SJSA1 (cell line): ENCODE data around the gene ZBTB5. TPM values are rescaled to one million over a fixed set of nuclear protein-coding genes. Genes with fewer than 3 reads are reported as not detected.
"Not testable (repeated sequence)": the region's sequence is repeated elsewhere in the genome, so short reads cannot be mapped to it uniquely, and the experiment has no call there.

Source experiments
- DNase-seq, 2 experiments: peaks; one replicate each; pipeline ENCODE4 v3.0.0-alpha.2; 2015 to 2020; ENCODE audit warnings: low spot score in 2 of 2, low read depth in 1 of 2
- H3K27ac ChIP-seq: fragments of 250-450 bp; sonication (Bioruptor Pico); 2 replicates; pipeline ENCODE4 v1.5.1; 2020; ENCODE audit warnings: mild to moderate bottlenecking, moderate library complexity
- H3K27me3 ChIP-seq: fragments of 250-450 bp; sonication (Bioruptor Pico); replicated peaks from 2 replicates; pipeline ENCODE4 v1.5.1; 2020; ENCODE audit warnings: mild to moderate bottlenecking, moderate library complexity
- H3K36me3 ChIP-seq: fragments of 250-450 bp; sonication (Bioruptor Pico); 2 replicates; pipeline ENCODE4 v1.5.1; 2020; ENCODE audit warnings: mild to moderate bottlenecking
- H3K4me1 ChIP-seq: fragments of 250-450 bp; sonication (Bioruptor Pico); replicated peaks from 2 replicates; pipeline ENCODE4 v1.6.1; 2021; ENCODE audit warnings: mild to moderate bottlenecking
- H3K4me3 ChIP-seq: fragments of 250-450 bp; sonication (Bioruptor Pico); 2 replicates; pipeline ENCODE4 v1.5.1; 2020; ENCODE audit warnings: mild to moderate bottlenecking
- H3K9me3 ChIP-seq: fragments of 250-450 bp; sonication (Bioruptor Pico); replicated peaks from 2 replicates; pipeline ENCODE4 v1.5.1; 2020; ENCODE audit warnings: mild to moderate bottlenecking
- total RNA-seq: library from RNA; depleted of rRNA; stranded (reverse); fragments of >200 nt; shearing (Covaris generic); gene quantifications from 2 replicates; pipeline ENCODE4 v1.2.3, GENCODE V29; 2014; rRNA removed

Gene ZBTB5, protein sequence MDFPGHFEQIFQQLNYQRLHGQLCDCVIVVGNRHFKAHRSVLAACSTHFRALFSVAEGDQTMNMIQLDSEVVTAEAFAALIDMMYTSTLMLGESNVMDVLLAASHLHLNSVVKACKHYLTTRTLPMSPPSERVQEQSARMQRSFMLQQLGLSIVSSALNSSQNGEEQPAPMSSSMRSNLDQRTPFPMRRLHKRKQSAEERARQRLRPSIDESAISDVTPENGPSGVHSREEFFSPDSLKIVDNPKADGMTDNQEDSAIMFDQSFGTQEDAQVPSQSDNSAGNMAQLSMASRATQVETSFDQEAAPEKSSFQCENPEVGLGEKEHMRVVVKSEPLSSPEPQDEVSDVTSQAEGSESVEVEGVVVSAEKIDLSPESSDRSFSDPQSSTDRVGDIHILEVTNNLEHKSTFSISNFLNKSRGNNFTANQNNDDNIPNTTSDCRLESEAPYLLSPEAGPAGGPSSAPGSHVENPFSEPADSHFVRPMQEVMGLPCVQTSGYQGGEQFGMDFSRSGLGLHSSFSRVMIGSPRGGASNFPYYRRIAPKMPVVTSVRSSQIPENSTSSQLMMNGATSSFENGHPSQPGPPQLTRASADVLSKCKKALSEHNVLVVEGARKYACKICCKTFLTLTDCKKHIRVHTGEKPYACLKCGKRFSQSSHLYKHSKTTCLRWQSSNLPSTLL
- 12.8 and 13.7 TPM in 2 replicates for total RNA-seq

DNA sequence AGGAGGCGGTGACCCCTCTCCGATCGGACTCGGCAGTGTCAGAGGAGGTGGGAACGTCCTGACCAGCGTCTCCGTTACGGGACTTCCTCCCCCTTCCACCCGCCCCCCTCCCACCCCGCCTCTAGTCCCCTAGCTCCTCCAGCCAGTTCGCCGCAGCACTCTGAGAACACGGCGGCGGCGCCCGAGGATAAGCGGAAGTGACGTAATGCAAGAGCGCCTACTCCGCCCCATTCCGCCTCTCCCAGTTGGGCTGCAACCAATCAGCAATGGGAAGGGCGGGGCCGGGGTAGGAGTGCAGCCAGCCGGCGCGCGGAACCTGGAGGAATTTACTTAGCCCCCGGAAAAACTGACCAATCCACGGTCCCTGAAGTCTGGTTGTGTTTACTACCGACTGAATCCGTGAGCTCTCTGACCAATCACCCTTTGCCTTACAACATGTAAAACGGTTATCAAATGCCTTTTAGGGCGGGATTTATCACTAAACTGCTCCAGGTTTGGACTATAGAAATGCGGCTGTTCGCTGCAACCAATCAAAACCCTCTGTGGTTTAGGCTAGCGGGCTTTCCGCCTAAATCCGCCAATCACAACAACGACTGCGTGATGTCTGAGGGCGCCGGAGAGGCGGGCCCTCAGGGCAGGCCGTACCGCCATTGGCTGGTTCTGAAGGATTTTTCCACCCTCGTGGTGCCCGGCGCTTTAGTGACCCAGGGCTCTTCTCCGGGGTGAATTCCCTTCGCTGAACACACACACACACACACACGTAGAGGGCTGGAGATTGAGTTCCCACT, at the start of gene ZBTB5:
TSS of gene ZBTB5 (minus strand) at position 202 of the 788 bp plus-strand sequence. CDS start 22,899 bp downstream, outside the sequence.
- peaks cover 5% of the 10 kb centered on the region; the same call in 1 of the 2 replicates for H3K36me3 ChIP-seq
- peak within 1 kb of the TSS; percentile 98 for H3K27ac ChIP-seq
- no peaks in the 10 kb centered on the region for H3K27me3 ChIP-seq
- H3K4me3 ChIP-seq, result peak within 1 kb of the TSS; percentile 94
- peak; percentile 97 for DNase-seq
- no peaks in the 10 kb centered on the region for H3K9me3 ChIP-seq
- H3K4me1 ChIP-seq, result peaks cover 9% of the 10 kb centered on the region

DNA sequence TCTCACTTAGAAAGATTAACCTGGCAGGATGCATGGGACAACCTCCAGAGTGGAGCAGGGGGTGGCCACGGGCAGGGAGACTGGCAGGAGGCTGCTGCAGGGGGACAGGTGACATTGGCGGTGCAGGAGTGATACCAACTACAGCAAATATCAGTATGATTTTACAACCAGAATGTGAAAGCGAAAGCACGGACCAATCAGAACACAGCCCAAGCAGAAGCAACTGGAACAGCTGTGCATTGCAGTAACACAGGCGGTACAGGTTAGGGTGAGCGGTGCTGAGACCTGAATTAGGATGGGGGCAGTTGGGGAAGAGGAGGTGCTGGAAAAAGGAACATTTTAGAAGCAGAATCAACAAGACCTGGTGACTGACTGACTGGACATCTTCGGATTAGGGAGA, 49.7 kb upstream of the ZBTB5 start:
- Histone ChIP-seq H3K9me3 (no peaks in the 10 kb centered on the region), H3K36me3 (no peaks in the 10 kb centered on the region), H3K4me1 (no peaks in the 10 kb centered on the region)

DNA sequence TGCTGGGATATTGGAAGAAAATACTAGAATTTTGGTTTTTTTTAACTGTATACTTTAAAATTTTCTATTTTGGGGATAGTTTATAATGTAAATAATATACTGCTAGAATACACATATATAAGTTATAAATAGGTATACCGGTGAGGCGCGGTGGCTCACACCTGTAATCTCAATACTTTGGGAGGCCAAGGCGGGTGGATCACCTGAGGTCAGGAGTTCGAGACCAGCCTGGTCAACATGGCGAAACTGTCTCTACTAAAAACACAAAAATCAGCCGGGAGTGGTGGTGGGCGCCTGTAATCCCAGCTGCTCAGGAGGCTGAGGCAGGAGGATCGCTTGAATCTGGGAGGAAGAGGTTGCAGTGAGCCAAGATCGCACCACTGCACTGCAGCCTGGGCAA, 49.2 kb upstream of the ZBTB5 start:
- not testable (repeated sequence) for DNase-seq, H3K4me1 ChIP-seq, H3K9me3 ChIP-seq, H3K27me3 ChIP-seq, H3K27ac ChIP-seq, H3K36me3 ChIP-seq, H3K4me3 ChIP-seq

More for the DNA sequence above, 49.7 kb upstream of the ZBTB5 start:
- no peak overlapping the region for H3K27ac ChIP-seq
- no peak overlapping the region for H3K4me3 ChIP-seq
- no peaks in the 10 kb centered on the region for H3K27me3 ChIP-seq
- no peak for DNase-seq

DNA sequence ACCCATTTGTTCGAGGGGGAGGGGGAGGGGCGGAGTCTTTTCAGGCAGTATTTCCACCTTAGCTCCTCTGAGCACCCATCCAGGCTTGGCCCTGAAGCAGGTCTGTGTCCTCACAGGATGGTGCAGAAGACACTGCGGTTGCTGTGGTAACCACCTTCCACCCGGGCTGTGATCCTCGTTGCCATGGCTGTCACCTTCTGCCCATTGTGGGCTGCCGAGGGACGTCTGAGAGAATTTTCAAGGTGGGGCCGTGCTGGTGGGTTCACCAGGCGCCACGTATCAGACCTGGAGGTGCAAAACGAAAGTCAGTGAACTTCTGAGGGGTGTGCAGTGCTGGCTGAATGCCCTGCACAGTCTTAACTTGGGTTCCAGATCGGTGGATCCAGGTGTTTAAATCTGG, 47.2 kb upstream of the ZBTB5 start:
- no peaks in the 10 kb centered on the region for H3K4me1 ChIP-seq
- H3K4me3 ChIP-seq, result no peak overlapping the region
- no peak for DNase-seq
- no peaks in the 10 kb centered on the region for H3K27me3 ChIP-seq
- H3K27ac ChIP-seq, result no peak overlapping the region
- H3K9me3 ChIP-seq, result no peaks in the 10 kb centered on the region
- no peaks in the 10 kb centered on the region for H3K36me3 ChIP-seq

DNA sequence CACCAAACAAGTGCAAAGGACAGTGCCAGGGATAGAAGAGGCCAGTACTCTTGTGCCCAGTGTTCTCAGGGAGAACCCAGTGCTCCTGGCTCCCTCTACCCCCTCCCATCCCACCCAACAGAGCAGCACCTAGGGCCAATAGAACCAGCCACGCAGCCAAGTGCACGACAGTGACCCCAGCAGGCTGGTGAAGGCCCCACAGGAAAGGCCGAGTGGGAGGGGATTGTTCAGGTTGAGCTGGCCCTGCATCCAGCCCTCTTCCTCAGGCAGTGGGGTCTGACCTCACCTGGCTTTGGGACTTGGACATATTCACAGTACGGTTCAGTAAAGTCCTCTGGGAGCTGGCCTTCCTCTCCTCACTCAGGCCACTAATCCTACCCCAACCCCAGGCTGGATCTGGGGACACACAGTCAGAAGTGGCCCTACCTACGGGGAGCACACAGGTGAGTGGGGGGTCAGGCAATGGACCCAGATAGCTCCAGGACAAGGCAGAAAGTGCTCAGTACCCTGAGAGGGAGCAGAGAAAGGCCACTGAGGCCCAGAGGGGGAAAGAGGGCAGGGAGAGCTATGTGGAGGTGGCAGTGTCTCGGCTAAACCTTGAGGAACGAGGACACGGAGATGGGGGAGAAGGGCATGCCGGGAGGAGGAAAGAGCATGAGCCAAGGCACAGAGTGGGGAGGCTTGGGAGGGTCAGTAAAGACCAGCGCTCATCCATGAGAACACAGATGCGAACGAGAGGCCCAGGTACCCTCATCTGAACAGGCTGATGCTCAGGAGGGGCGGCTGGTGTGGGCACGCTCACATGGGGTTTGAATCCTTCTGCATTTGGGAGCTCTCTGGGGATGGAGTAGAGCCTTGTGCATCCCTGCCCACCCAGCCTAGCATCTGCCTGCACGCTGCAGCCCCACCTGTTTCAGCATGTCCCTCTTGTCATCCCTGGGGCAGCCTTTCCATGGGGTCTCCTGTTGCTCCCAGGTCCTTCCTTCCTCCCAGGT, 46.1 kb upstream of the ZBTB5 start:
- no peaks in the 10 kb centered on the region for H3K36me3 ChIP-seq
- no peak for DNase-seq

DNA sequence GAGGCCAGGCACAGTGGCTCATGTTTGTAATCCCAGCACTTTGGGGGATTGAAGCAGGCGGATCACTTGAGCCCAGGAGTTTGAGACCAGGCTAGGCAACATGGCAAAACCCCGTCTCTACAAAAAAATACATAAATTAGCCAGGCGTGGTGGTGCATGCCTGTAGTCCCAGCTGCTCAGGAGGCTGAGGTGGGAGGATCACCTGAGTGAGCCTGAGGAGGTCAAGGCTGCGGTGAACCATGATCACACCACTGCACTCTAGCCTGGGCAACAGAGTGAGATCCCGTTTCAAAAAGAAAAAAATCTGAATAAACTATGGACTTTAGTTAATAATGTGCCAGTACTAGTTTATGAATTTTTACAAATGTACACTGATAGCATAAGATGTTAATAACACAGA, 44.8 kb upstream of the ZBTB5 start:
- H3K27ac ChIP-seq, H3K27me3 ChIP-seq, DNase-seq, H3K4me3 ChIP-seq, H3K4me1 ChIP-seq, H3K36me3 ChIP-seq, H3K9me3 ChIP-seq: not testable (repeated sequence)

More for the DNA sequence above, 46.1 kb upstream of the ZBTB5 start:
- no peaks in the 10 kb centered on the region for H3K9me3 ChIP-seq
- no peak overlapping the region for H3K27ac ChIP-seq
- H3K4me1 ChIP-seq, result no peaks in the 10 kb centered on the region
- no peaks in the 10 kb centered on the region for H3K27me3 ChIP-seq
- H3K4me3 ChIP-seq, result no peak overlapping the region

DNA sequence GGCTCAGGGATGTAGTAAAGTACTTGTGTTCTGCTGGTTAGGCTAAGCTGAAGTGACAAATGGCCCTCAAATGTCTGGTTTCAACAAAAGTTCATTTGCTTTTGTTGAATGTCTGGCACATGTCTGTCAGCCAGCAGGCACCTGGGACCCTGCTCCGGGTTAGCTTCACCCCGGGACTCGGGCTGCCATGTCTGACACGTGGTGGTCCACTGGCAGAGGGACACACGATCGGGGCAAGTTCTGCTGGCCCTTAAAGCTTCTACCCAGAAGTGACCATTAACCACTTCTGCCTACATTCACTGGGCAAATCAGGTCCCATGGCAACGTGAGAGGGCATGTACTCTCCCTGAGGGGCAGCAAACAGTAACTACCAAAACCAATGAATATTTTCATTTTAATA, 44.3 kb upstream of the ZBTB5 start:
- H3K36me3 ChIP-seq, result no peaks in the 10 kb centered on the region
- no peak overlapping the region for H3K27ac ChIP-seq
- DNase-seq, result no peak
- H3K9me3 ChIP-seq, result no peaks in the 10 kb centered on the region
- no peaks in the 10 kb centered on the region for H3K27me3 ChIP-seq
- H3K4me1 ChIP-seq, result no peaks in the 10 kb centered on the region
- no peak overlapping the region for H3K4me3 ChIP-seq

DNA sequence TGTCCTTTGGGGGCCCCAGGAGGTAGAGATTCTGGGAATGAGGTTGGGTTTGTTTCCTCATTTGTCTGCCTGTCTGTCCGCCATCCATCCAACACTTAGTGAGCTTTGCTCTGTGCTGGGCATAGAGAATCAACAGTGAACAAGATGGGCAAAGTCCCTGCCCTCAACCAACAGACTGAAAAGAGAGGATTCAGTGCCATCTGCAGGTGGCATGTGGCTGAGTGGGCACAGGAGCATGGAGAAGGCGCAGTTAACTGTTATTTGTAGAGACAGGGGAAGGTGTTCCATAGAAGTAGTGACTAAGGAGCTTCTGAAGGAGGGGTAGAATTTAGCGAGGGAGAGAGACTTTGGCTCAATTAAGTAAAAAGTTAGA, 43.6 kb upstream of the ZBTB5 start:
- Histone ChIP-seq H3K4me1 (no peaks in the 10 kb centered on the region), H3K36me3 (0 out of 2 replicates have a peak, but pooled peaks cover under 1% of the 10 kb centered on the region), H3K4me3 (no peak overlapping the region), H3K27me3 (no peaks in the 10 kb centered on the region), H3K27ac (no peak overlapping the region), H3K9me3 (no peaks in the 10 kb centered on the region)
- DNase-seq, result no peak

DNA sequence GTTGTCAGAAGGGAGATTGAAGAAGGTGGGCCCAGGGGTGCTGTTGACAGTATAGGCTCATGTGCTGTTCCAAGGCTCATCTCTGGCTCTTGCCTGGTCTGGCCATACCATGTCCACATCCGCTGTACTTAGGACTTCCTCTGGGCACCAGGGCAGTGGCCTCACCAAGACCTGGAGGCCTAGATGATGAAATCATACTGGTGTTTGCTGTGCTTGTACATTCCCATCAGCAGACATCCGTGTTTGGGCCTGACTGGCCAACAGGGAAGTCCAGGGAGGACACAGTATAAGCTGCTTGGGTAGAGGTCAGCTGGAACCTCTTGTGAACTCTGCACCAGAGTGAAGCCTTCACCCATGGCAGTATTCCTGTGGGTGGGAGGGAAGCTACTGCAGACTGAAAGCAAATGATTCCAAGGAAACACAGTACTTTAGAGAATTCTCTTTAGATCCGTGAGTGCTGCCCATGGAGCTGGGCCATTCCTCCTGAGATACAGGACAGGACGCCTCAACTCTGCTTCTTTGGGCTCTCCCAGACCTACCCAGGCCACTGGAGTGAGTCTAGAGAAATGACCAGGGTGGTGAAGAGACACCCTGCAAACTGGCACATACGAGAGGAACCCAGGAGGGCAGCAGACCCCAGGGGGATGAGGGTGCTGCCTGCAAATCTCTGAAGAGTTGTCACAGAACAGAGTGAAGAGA, 43.0 kb upstream of the ZBTB5 start:
- DNase-seq, result no peak
- H3K27ac ChIP-seq, result no peak overlapping the region
- 0 out of 2 replicates have a peak, but pooled peaks cover 4% of the 10 kb centered on the region for H3K36me3 ChIP-seq
- no peak overlapping the region for H3K4me3 ChIP-seq
- no peaks in the 10 kb centered on the region for H3K27me3 ChIP-seq
- no peaks in the 10 kb centered on the region for H3K9me3 ChIP-seq
- no peaks in the 10 kb centered on the region for H3K4me1 ChIP-seq

DNA sequence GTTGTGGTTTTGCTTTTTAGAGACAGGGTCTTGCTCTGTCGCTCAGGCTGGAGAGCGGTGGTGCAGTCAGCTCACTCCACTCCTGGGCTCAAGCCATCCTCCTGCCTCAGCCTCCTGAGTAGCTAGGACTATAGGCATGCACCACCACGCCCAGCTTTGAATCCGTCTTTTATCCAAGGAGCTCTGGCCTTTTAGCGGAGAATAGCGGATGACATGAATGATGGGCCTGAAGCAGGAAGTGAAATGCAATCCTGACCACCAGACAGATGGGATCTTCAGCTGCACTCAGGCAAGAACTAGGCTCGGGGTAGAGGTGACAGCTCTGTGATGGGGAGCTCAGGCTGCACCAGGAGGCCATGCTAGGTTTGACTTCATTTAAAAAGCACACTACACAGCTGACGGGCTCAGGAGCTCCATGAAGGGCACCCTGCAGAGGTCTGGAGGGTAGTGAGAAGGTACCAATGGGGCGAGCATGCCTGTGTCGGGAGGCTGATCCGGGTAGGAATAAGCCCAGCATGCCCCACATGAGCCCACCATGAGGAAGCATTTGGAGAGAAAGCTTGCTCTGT, 42.4 kb upstream of the ZBTB5 start:
- no peaks in the 10 kb centered on the region for H3K27me3 ChIP-seq
- no peaks in the 10 kb centered on the region for H3K9me3 ChIP-seq
- H3K27ac ChIP-seq, result no peak overlapping the region
- H3K4me3 ChIP-seq, result no peak overlapping the region
- H3K36me3 ChIP-seq, result peaks cover 5% of the 10 kb centered on the region; the same call in 1 of the 2 replicates
- no peaks in the 10 kb centered on the region for H3K4me1 ChIP-seq
- DNase-seq, result no peak

DNA sequence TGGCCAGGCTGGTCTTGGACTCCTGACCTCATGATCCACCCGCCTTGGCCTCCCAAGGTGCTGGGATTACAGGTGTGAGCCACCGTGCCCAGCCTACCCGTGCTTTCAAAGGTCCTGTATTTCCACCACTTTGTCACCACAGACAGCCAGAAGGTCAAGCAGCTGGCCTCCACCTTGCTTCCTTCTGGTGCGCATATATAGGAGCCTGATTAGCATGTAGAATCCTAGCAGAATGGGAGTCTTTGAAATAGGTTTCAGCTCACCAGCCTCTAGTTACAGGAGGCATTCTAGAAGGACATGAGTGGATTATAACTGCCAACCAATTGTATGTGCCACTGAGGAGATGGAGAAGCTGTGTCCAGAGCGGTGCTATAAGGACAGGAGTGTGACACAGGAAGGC, 39.4 kb upstream of the ZBTB5 start:
- Histone ChIP-seq H3K4me1 (no peaks in the 10 kb centered on the region), H3K4me3 (no peak overlapping the region), H3K9me3 (no peaks in the 10 kb centered on the region), H3K36me3 (peaks cover 20% of the 10 kb centered on the region), H3K27me3 (no peaks in the 10 kb centered on the region), H3K27ac (no peak overlapping the region)
- DNase-seq, result no peak

DNA sequence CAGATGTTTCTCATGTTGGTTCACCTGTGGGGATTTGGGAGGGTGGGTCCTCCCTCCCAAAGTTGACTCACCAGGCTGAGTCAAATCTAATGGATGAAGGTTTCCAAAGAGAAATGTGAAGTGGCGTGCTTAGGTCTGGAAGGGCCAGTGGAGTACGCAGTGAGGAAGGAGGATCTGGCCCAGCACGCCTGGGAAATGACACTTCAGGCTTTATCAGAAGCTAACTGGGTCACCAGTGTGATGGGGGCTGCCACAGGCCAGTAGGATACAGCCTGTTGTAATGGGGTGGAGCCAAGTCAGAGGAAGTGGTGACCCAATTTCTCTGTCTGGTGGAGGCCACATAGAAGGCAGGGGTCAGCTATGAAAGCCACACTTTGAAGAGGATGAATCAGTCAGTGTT, 38.5 kb upstream of the ZBTB5 start:
- DNase-seq, result no peak
- Histone ChIP-seq H3K27me3 (no peaks in the 10 kb centered on the region), H3K27ac (no peak overlapping the region), H3K9me3 (no peaks in the 10 kb centered on the region), H3K4me3 (no peak overlapping the region), H3K4me1 (no peaks in the 10 kb centered on the region), H3K36me3 (peaks cover 21% of the 10 kb centered on the region)
